ENCODE data around the gene PIN1.
A peak's percentile ranks its signal among the peaks of the same experiment; 100 is the strongest.
"Not testable (repeated sequence)": the region's sequence is repeated elsewhere in the genome, so short reads cannot be mapped to it uniquely, and the experiment has no call there.

PIN1 gene

DNA sequence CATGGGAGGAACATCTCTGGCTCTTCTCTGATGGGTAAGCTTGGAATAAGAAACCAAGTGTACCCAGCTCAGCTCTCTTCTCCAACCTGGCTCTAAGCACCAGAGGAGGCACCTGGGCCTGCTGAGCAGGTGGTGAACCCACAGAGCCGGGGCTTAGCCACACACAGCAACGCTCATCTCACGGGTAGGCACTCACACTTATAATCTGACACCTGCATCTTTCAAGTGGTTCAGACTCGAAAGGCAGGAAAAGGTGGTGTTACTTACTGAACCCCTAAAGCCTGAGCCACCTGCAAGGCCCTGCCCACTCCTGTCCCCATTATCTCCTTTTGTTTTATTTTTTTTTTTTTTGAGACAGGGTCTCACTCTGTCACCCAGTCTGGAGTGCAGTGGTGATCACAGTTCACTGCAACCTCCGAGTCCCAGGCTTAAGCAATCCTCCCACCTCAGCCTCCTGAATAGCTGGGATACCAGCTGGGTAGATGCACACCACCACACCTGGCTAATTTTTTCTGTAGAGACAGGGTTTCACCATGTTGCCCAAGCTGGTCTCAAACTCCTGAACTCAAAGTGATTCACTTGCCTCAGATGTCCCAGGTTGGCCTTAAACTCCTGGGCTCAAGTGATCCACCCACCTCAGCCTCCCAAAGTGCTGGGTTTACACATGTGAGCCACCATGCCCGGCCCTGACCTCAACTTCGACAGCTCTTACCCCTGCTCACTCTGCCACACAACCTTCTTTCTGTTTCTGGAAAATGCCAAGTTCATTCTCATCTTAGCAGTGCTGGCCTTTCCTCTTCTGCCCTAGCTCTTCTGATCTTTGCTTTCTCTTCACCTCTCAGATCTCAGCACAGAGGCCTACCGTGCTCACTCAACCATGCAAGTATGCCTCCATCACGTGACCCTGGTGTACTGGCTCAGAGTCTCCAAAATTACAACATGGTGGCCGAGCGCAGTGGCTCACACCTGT is 26.0 kb upstream of the PIN1 start:
- intact Hi-C loops (cut with DNase I), result no loop called here
- DNase-seq, result no peak

DNA sequence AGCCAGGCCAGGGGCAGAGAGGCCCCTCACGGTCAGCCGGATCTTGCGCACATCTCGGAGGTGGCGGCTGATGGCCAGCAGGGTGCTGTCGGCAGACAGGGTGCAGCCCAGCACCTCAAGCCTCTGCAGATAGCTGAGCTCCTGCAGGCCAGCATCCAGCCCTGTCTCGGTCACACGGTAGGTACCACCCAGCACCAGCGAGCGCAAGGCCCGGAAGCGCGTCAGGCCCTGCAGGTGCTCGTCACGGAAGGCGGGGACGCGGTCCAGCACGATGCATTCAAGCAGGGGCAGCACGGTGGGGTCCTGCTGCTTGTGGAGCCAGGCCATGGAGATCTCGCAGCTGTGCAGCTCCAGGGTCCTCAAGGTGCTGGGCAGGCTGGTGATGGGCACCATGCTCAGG is 24.0 kb upstream of the PIN1 start:
- intact Hi-C loops (cut with DNase I), result no loop called here
- no peak for DNase-seq

DNA sequence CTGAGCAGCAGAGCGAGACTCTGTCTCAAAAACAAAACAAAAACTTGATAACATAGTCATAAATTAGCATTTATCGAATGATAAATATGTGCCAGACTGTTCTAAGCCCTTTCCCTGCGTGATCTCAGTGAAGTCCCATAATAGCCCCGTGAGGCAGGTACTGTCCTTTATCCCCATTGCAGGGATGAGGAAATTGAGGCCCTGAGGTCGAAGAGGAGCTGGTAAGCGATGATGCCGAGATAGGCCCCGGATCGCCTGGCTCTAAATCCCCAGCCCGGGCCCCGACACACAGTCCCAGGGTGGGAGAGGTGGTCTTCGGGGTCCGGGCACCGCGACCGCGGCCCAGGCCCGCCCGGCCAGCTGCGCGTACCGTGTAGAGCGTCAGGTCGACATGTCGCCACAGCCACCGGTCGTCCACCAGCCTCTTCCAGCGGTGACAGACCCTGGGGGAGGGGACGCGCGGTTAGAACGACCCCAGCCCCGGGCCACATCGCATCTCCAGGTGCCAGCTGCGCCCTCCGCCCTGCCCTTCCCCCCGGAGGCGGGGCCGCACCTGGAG is 16.9 kb upstream of the PIN1 start:
- DNase-seq, result peak in 3 of 42 donors; percentile 3 to 47 (median 21)
- intact Hi-C loops (cut with DNase I), result loop anchor here (2.0 kb wide), 1 partner anchor 23 kb away; no protein-coding TSS in a partner anchor

DNA sequence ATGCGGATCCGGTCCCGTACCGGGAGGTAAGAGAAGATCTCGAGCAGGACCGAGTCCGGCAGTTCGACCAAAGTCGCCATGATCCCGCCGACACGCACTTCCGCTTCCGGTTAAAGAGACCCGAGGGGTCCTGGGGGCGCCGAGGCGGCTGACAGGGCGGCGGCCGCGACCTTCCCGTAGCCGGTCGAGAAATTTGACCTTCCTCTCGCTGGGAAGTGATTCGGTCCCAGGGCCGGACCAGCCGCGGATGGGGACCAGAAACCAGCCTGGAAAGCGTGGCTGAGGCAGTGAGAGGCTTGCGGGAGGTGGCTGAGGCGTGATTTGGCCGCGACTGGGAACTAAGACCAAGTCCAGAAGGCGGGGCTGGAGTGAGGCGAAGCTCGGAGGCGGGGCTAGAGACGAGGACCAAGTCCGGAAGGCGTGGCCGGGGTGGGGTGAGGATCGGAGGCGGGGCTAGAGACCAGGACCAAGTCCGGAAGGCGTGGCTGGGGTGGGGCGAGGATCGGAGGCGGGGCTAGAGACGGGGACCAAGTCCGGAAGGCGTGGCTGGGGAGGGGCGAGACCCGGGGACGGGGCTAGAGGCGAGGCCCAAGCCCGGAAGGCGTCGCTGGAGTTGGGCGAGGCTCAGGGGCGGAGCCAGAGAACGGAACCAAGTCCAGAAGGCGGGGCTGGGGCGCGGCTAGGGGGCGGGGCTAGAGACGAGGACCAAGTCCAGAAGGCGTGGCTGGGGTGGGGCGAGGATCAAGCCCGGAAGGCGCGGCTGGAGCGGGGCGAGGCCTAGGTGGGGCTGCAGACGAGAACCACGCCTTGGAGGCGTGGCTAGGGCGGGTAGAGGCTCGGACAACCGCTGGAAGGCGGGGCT is 16.2 kb upstream of the PIN1 start, which contains the start of gene FBXL12:
TSS of gene FBXL12 (minus strand) at position 346 of the 862 bp plus-strand sequence. CDS start at position 80, 266 bp downstream.
- intact Hi-C loops (cut with DNase I), result loop anchor here (2.0 kb wide), 1 partner anchor 24 kb away; no protein-coding TSS in a partner anchor

DNA sequence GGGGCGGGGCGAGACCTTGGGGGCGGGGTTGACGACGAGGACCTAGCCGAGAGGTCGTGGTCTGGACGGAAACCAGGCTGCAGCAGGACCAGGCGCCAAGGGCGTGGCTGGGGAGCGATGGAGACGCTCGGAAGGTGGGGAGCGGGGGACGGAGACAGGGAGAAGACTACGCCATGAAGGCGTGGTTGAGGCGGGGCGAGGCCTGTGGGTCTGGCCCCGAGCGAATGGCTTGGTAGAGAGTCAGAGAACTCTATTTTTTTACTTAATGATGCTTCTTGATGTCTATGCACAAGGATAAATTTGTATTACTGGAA is 15.6 kb upstream of the PIN1 start:
- intact Hi-C loops (cut with DNase I), result loop anchor here (2.0 kb wide), 1 partner anchor 25 kb away; no protein-coding TSS in a partner anchor

More for the DNA sequence above, 16.2 kb upstream of the PIN1 start, which contains the start of gene FBXL12:
- DNase-seq, result peak; percentile 98 to 100 (median 100)

DNA sequence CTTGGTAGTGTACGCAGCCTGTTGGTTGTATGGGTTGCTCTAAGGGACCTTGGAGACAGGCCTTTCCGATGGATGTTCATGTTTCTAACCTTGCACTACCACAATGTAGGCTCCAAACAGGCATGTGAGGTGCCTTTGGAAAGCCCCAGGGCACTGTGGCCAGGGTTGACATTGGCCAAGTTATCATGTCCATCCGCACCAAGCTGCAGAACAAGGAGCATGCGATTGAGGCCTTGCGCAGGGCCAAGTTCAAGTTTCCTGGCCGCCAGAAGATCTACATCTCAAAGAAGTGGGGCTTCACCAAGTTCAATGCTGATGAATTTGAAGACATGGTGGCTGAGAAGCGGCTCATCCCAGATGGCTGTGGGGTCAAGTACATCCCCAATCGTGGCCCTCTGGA is 15.1 kb upstream of the PIN1 start:
- DNase-seq; intact Hi-C loops (cut with DNase I): not testable (repeated sequence)

More for the DNA sequence above, 15.6 kb upstream of the PIN1 start:
- no peak for DNase-seq

DNA sequence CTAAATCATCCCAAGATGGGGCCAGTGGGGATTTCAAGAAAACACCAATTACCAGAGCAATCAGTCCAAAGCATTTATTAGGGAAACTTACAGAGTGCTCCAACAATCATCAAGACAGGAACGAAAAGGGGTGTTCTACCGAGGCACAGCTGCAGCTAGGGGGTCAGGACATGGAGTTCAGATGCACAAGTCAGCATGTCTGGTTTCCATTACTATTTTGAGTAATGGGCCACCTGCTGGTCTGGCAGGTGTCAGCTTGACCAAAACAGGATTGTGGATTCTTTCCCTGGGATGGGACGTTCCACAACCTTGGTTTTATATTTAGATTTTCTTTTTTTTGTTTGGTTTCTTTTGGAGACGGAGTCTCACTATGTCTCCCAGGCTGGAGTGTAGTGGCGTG is 11.3 kb upstream of the PIN1 start:
- intact Hi-C loops (cut with DNase I), result no loop called here

DNA sequence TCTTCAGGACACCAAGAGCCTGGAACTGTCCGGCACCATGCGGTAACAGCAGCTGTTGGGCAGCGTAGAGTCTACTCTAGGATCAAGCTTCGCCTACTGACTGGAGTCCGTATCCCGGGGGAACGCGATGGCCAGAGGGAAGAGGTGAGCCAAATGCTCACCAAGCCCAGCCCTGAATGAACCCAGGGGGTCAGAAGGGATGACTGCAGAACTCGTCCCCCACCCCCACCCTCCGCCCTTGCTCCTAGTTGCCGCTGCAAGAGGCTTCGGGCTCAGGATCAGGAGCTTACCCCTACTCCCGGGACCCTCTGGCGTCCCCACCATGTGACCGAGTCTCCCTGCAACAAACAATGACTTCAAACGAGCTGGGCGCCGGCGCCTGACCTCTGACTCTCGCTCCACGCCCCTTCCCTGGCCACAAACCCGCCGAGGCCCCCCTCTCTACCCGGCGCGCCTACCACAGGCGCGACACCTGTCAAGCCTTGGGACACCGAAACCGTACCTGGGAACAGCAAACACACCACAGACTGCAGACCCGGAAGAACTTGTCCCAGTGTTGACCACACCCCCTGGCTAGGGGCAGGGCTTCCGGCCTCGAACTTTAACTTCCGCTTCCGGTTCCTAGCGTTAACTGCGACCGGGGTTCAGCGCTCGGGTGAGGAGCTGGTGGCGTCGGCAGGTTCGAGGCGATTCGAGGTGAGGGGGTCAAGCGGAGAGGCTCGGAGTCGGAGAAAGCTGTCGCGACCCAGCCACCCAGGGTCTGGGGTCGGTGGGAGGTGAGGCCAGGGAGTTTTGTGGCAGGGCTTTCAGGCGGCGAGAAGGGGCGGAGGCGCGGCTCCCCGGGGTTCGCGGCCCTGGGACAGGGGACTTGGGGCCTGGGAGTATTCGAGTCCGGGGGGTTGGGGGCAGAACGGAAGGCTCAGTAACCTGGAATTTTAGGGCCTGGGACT is 7.6 kb upstream of the PIN1 start, which contains the start of gene UBL5:
TSS of gene UBL5 (plus strand) at position 630 of the 950 bp plus-strand sequence. CDS start 420 bp downstream, outside the sequence.
- intact Hi-C loops (cut with DNase I), result no loop called here
- peak; percentile 83 to 97 (median 91) for DNase-seq

More for the DNA sequence above, 11.3 kb upstream of the PIN1 start:
- DNase-seq, result no peak

DNA sequence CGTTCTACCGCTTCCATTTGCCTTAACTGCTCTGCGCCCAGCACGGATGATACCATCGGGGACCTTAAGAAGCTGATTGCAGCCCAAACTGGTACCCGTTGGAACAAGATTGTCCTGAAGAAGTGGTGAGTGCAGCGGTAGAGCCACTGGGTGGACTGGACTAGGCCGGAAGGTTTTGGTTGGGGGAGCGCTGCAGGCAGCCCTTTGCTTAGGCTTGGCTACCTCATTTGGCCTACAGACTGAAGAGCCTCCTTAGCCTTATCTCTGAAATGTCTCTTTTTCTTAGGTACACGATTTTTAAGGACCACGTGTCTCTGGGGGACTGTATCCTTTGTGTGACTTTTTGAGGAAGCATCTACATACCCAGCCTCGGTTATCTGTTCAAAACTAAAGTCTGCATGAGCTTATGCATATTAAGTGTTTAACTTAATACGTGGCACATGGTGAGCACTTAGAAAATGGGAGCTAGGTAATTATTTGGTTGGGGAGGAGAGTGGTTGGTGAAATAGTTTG is 6.5 kb upstream of the PIN1 start:
- DNase-seq, result no peak
- intact Hi-C loops (cut with DNase I), result no loop called here

DNA sequence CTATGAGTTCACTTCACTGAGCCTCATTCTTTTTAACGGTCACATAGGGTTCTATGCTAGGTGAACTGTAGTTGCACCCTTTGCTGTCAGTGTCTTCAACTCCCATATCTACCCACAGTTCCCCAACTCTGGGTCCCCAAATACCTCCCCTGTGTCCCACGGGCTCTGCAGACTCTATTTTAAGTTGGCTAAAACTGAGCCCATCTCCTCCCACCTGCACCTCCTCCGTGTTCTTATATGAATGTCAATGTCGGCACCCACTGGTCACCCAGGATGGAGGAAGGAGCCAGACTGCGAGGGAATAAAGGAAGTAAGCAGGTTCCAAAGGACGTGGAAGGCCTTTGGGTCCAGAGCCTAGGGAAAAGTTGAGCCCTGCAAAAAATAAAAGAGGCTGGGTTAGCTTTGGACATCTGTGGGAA is 802 bp upstream of the PIN1 start:
- DNase-seq, result peak in 12 of 42 donors; percentile 16 to 73 (median 38)
- intact Hi-C loops (cut with DNase I), result no loop called here

DNA sequence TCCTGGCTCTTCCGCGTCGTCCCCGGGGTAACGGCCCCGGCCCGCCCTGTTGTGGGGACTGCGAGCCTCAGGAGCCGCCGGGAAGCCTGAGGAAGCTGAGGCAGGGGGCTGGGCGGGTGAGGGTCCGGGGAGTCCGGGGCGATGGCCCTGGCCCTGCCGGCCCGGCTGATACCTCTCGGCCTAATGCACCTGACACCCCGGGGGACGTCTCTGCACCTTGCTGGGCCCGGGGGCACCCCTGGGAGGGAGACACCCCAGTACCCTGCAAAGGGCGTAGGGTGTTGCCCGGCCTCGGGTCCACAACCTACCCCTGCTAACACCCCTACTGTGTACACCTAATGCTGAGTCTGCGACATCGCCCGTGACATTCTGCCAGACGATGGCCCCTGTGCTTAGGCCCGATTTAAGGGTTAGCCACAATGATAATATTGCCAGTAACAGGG is 410 bp downstream of the PIN1 start:
- peak in 1 of 42 donors; percentile 36 for DNase-seq
- intact Hi-C loops (cut with DNase I), result no loop called here

DNA sequence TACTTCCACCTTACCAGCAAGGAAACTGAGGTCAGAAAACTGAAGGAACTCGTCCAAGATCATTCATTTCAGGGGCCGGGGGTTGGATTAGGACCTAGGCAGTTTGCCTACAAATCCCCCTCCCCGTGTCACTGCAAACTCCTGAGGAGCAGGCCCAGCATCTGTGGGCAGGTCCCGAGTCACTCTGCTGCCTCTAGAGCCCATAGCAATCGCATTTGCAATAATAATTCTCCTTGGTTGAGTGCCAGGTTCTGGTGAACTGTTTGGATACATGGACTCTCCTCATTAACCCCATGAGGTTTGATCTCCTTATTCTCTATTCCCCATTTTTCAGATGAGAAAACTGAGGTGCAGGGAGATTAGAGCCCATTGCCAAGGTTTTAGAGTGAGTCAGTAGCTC is 903 bp downstream of the PIN1 start:
- intact Hi-C loops (cut with DNase I), result no loop called here
- DNase-seq, result peak in 2 of 42 donors; percentile 30 to 47

DNA sequence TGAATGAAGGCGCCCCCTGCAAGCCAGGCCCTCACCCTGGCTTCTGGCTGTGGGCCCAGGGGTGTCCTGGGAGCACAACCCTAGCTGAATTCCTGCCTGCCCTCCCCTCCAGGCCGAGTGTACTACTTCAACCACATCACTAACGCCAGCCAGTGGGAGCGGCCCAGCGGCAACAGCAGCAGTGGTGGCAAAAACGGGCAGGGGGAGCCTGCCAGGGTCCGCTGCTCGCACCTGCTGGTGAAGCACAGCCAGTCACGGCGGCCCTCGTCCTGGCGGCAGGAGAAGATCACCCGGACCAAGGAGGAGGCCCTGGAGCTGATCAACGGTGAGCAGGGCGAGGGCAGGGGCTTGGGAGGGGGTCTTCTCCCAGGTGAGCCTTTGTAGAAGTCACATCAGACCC is 3.2 kb downstream of the PIN1 start:
- DNase-seq, result no peak
- intact Hi-C loops (cut with DNase I), result no loop called here

DNA sequence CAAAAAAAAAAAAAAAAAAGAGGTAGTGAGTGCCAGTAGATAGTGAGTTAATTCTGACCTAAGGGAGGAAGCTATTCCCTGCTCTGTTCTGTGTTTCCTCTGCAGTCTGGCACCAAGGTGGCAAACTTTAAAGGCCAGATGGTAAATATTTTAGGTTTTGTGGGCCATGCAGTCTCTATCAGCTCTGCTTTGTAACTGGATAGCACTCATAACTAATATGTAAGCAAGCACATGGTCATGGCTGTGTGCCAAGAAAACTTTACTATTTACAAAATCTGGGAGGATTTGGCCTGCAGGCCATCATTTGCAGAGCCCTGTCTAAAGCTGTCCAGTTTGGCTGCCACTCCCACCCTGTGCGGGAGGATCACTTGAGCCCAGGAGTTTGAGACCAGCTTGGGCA is 4.3 kb downstream of the PIN1 start:
- DNase-seq, result no peak
- intact Hi-C loops (cut with DNase I), result no loop called here

DNA sequence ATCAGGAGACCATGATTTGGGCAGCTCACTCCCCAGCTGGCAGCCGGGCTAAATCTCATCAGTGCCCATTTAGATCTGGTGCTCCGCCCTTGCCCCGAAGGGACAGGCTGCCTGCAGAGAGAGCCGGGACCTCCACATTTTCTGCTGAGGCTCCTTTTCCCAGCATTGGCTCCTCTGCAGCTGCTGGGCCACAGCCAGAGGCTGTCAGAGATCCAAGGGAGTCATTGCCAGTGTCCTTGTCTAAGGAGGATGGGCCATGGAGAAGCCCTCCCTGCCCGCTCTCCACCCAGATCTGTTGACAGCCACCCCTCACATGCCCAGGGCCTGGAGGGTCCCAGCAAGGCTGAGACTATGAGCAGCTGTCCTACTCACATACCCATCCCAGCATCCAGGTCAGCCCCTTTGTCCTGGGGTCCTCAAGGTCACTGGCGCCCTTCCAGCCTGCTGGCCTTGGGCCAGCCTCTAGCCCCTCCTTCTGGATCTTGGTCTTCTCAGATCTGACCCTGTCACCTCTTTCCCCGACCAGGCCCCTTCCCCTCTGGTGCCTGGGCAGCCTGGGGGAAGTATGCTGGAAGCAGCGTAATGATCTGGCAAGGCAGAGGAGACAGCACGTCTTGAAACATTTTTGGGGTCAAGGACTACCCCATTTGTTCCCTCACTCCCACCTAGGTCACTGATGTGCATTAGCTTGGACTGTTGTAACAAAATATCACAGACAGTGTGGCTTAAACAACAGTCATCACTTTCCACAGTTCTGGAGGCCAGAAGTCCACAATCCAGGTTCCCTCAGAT is 7.9 kb downstream of the PIN1 start:
- peak in 7 of 42 donors; percentile 14 to 53 (median 32) for DNase-seq

DNA sequence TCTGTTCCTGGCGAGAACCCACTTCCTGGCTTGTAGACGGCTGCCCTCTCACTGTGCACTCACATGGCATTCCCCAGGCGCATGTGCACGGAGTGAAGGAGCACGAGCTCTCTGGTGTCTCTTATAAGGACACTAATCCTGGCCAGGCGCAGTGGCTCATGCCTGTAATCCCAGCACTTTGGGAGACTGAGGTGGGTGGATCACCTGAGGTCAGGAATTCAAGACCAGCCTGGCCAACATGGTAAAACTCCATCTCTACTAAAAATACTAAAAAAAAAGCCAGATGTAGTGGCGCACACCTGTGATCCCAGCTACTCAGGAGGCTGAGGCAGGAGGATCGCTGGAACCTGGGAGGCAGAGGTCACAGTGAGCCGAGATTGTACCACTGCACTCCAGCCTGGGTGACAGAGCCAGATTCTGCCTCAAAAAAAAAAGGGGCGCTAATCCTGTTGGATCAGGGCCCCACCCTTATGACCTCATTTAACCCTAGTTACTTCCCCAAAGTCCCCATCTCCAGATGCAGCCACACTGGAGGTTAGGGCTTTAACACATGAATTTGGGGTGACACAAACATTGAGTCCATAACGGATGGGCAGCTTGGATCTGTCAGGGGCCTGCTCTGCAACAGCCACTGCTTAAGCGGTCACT is 8.6 kb downstream of the PIN1 start:
- intact Hi-C loops (cut with DNase I); DNase-seq: not testable (repeated sequence)

More for the DNA sequence above, 7.9 kb downstream of the PIN1 start:
- intact Hi-C loops (cut with DNase I), result no loop called here

Data from head of caudate nucleus (tissue), 42 donors.